Kidney (tissue), 14 donors: ENCODE results near the gene PGP. TPM values are rescaled to one million over a fixed set of nuclear protein-coding genes. Genes with fewer than 3 reads are reported as not detected.

ENCODE experiments used
- DNase-seq, 5 donors: peaks; one replicate each; pipeline ENCODE4 v3.0.0-alpha.2; 2013 to 2020
- FAIRE-seq: peaks from 2 replicates; lab custom pipeline; 2012; peaks lifted over from hg19 to GRCh38; lab: Jason Lieb, UNC
- H3K27ac ChIP-seq, 2 donors: one replicate each; pipeline ENCODE4 v1.7.0; 2013; ENCODE audit warnings: low read depth in 2 of 2, low read length in 2 of 2, inconsistent platforms in 1 of 2
- H3K27me3 ChIP-seq: one replicate; pipeline ENCODE4 v1.7.1; 2013; ENCODE audit warnings: low read length, inconsistent platforms; ENCODE audit not compliant: control insufficient read depth, insufficient read depth
- H3K36me3 ChIP-seq, 3 donors: one replicate each; pipeline versions ENCODE4 v1.7.0 to v1.7.1; 2013; ENCODE audit warnings: low read length in 3 of 3, control low read depth in 1 of 3, inconsistent platforms in 1 of 3; ENCODE audit not compliant: insufficient read depth in 3 of 3, control insufficient read depth in 2 of 3
- H3K4me1 ChIP-seq, 3 donors: one replicate each; pipeline versions ENCODE4 v1.7.0 to v1.7.1; 2013; ENCODE audit warnings: low read length in 3 of 3, inconsistent platforms in 1 of 3, low read depth in 1 of 3; ENCODE audit not compliant: control insufficient read depth in 2 of 3, insufficient read depth in 2 of 3
- H3K4me3 ChIP-seq, 3 donors: one replicate each; pipeline versions ENCODE4 v1.7.0 to v1.8.1; 2013; ENCODE audit warnings: low read length in 3 of 3, control low read depth in 1 of 3, inconsistent platforms in 1 of 3
- H3K9ac ChIP-seq, 3 donors: one replicate each; pipeline versions ENCODE4 v1.7.0 to v1.7.1; 2013; ENCODE audit warnings: low read length in 3 of 3, control low read depth in 1 of 3, inconsistent platforms in 1 of 3
- H3K9me3 ChIP-seq, 3 donors: one replicate each; pipeline versions ENCODE4 v1.7.0 to v1.7.1; 2013; ENCODE audit warnings: low read length in 3 of 3, control low read depth in 1 of 3, inconsistent platforms in 1 of 3; ENCODE audit not compliant: control insufficient read depth in 2 of 3, insufficient read depth in 1 of 3
- CTCF ChIP-seq: IDR thresholded peaks from 3 replicates; pipeline ENCODE4 v1.5.1; 2012; ENCODE audit warnings: mild to moderate bottlenecking, moderate library complexity, borderline replicate concordance; ENCODE audit not compliant: insufficient read depth; ENCODE audit errors: extremely low read depth
- intact Hi-C: fragments of 100-400 bp; cut with DNase I; formaldehyde crosslinking; loops from one replicate; pipeline ENCODE4 v1.11.1; 2022
- polyA plus RNA-seq: library from polyadenylated mRNA; stranded (reverse); fragments of 350-450 nt; fragmentation: Illumina TruSeq; extraction: RNeasy Lipid Tissue Mini Kit (QIAGEN cat#74804); gene quantifications from one replicate; pipeline ENCODE4 v1.2.3, GENCODE V29; 2014; ENCODE audit warnings: low read depth, low replicate concordance; ENCODE audit not compliant: insufficient read depth
- total RNA-seq: library from RNA; stranded (reverse); fragmentation: NEBNext Ultra II Directional; extraction: Animal tissue kit (Norgen Biotek cat#: 25700); gene quantifications from one replicate; pipeline ENCODE4 v1.2.1, GENCODE V29; 2021
- donor health status: control.
- donor health status: control.
- donor health status: control.
- donor health status: control.
- donor health status: control.
- donor health status: DM: yes; HTN: yes; CAD: no.
- donor health status: Normal renal cell carcinoma (clear cell type).

Gene PGP
- total and polyA plus RNA-seq, 2 donors from 2014 or later = 13.5 to 21.2 TPM

DNA sequence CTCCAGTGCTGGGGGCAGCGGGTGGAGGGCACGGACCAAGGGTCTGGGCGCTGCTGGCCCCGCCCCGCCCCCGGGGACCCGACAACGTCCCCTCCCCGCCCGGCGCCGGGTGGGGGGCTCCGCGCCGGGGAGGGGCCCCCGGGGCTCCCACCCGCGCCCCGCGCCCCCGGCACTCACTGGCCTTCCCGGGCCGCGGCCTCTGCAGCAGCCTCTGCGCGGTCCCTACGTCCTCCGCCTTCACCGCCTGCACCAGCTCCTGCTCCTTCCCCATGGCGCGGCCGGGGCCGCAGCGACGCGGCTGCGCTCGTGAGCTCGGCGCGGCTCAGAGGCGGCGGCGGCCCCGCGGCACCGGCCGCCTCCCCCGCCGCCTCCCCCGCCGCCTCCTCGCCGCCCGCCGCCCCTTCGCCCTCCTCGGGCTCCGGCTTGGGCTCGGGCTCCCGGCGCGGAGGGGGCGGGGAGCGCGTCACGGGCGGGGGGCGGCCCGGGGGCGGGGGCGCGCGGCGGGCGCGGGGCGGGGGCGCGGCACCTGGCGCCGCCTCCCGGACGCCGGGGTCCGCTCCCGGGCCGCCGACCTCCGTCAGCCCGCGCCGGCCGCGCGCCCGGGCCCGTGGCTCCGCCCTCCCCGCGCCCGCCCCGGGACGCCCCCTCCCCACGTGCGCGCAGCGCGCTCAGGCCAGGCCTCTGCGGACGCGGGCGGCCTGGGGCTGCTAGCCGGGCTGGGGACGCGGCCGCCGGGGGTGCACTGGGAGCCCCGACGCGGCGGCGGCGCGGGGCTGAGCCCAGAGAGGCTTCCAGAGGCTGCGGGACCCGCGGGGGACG, 18.3 kb downstream of the PGP start, which contains the start of gene CASKIN1:
Gene CASKIN1 (minus strand): TSS at position 444 of the 819 bp plus-strand sequence. CDS start 173 bp downstream, at position 271.
- FAIRE-seq (no peak), DNase-seq (peak in 2 of 5 donors; percentile 43 to 58)
- Histone ChIP-seq H3K27ac (no peak within 1 kb of the TSS), H3K9ac (no peak within 1 kb of the TSS), H3K4me3 (no peak within 1 kb of the TSS), H3K27me3 (no peaks in the 10 kb centered on the region), H3K4me1 (peaks cover 0 to 3% (median 0%) of the 10 kb centered on the region in 3 donors), H3K36me3 (no peaks in the 10 kb centered on the region), H3K9me3 (no peaks in the 10 kb centered on the region)
- intact Hi-C loops = no loop called here
- no peak for TF ChIP-seq CTCF

GRCh38 chr16:2195322-2196161, 19.1 kb downstream of the PGP start:
- H3K27me3 ChIP-seq = no peaks in the 10 kb centered on the region
- no peak overlapping the region for H3K9ac ChIP-seq
- no peaks in the 10 kb centered on the region for H3K9me3 ChIP-seq
- H3K4me3 ChIP-seq = no peak overlapping the region
- no peak overlapping the region for H3K27ac ChIP-seq
- no peak for TF ChIP-seq CTCF
- H3K36me3 ChIP-seq = no peaks in the 10 kb centered on the region
- peaks cover 0 to 3% (median 0%) of the 10 kb centered on the region in 3 donors for H3K4me1 ChIP-seq
- intact Hi-C loops = no loop called here
- FAIRE-seq (no peak), DNase-seq (peak in 2 of 5 donors; percentile 39 to 61)

DNA sequence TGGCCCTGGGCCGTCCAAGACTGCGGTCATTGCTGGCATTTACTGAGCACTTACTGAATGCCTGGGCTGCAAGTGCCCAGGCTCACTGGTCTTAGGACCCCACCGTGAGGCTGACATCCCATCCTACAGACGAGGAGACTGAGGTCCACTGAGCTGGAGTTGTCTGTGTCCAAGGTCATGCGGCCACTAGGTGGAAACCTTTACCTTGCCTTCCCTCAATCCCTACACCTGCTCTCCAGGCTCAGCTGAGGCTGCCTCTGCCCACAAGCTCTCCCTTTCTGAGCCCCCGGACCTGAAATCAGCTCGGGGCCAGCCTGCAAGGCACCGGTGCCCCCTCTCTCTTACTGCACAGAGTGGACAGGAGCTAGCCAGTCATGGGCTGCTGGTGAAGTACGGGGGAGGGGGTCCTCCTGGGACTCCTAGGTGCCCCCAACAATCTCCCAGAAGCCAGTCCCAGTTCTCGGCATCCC, 19.8 kb downstream of the PGP start:
- H3K36me3 ChIP-seq = no peaks in the 10 kb centered on the region
- no peak overlapping the region for H3K9ac ChIP-seq
- no peak overlapping the region for H3K4me3 ChIP-seq
- H3K4me1 ChIP-seq = peaks cover 0 to 3% (median 0%) of the 10 kb centered on the region in 3 donors
- no peaks in the 10 kb centered on the region for H3K27me3 ChIP-seq
- intact Hi-C loops = no loop called here
- H3K27ac ChIP-seq = no peak overlapping the region
- no peaks in the 10 kb centered on the region for H3K9me3 ChIP-seq
- DNase-seq (peak in 4 of 5 donors; percentile 67 to 79 (median 74)), FAIRE-seq (no peak)
- peak; percentile 52 for TF ChIP-seq CTCF
